HEK293T (cell line): Measurements from ENCODE around the gene SRMS.

Experiments used
- ARNT ChIP-seq: fragments of 450-650 bp; IDR thresholded peaks from 2 replicates; pipeline ENCODE4 v1.6.1; 2017; ENCODE audit warnings: mild to moderate bottlenecking
- BHLHE40 ChIP-seq: fragments of 450-650 bp; IDR thresholded peaks from 2 replicates; pipeline ENCODE4 v1.6.1; 2016; ENCODE audit warnings: mild to moderate bottlenecking, moderate library complexity, borderline replicate concordance
- CTBP1 ChIP-seq: fragments of 450-650 bp; IDR thresholded peaks from 2 replicates; pipeline ENCODE4 v1.6.1; 2016; ENCODE audit warnings: borderline replicate concordance
- ELF4 ChIP-seq: fragments of 450-650 bp; IDR thresholded peaks from 2 replicates; pipeline ENCODE4 v1.6.1; 2017; ENCODE audit warnings: antibody characterized with exemption
- FOXM1 ChIP-seq: fragments of 450-650 bp; IDR thresholded peaks from 2 replicates; pipeline ENCODE4 v1.6.1; 2017; ENCODE audit warnings: mild to moderate bottlenecking, borderline replicate concordance
- HDGF ChIP-seq: fragments of 450-650 bp; IDR thresholded peaks from 2 replicates; pipeline ENCODE4 v1.6.1; 2017; ENCODE audit warnings: antibody characterized with exemption, borderline replicate concordance
- L3MBTL2 ChIP-seq: fragments of 450-650 bp; conservative IDR thresholded peaks from 2 replicates; pipeline ENCODE4 v1.6.1; 2016; ENCODE audit warnings: mild to moderate bottlenecking
- LEF1 ChIP-seq: fragments of 450-650 bp; IDR thresholded peaks from 2 replicates; pipeline ENCODE4 v1.6.1; 2017; ENCODE audit warnings: mild to moderate bottlenecking, borderline replicate concordance
- NFRKB ChIP-seq: fragments of 450-650 bp; IDR thresholded peaks from 2 replicates; pipeline ENCODE4 v1.6.1; 2016; ENCODE audit warnings: mild to moderate bottlenecking, moderate library complexity
- PKNOX1 ChIP-seq: fragments of 450-650 bp; IDR thresholded peaks from 2 replicates; pipeline ENCODE4 v1.6.1; 2016
- SP1 ChIP-seq: fragments of 450-650 bp; IDR thresholded peaks from 2 replicates; pipeline ENCODE4 v1.6.1; 2017
- TARDBP ChIP-seq: fragments of 450-650 bp; IDR thresholded peaks from 2 replicates; pipeline ENCODE4 v1.6.1; 2016
- ZNF384 ChIP-seq: fragments of 450-650 bp; IDR thresholded peaks from 2 replicates; pipeline ENCODE4 v1.6.1; 2016

GRCh38 chr20:63591786-63592355 is 44.3 kb upstream of the SRMS start:
- TF ChIP-seq ZNF384 (no peak), SP1 (no peak), L3MBTL2 (no peak), NFRKB (no peak), HDGF (no peak), TARDBP (no peak), BHLHE40 (no peak), FOXM1 (no peak), ARNT (no peak), LEF1 (no peak), ELF4 (no peak), CTBP1 (no peak), PKNOX1 (no peak)
